OCI-LY7 (cell line): ENCODE results near the gene USO1. TPM values are rescaled to one million over a fixed set of nuclear protein-coding genes. Genes with fewer than 3 reads are reported as not detected.
A peak's percentile ranks its signal among the peaks of the same experiment; 100 is the strongest.

Source experiments
- BruUV-seq: library from RNA; stranded (reverse); fragments of 400-500 nt; replicated peaks from 2 replicates; lab custom pipeline; 2021; lab: Mats Ljungman, UMichigan
- CTCF ChIA-PET: fragments of 300-600 bp; sonication (Branson Sonifier 250); formaldehyde crosslinking; loops from one replicate; lab custom pipeline; 2022; ENCODE audit warnings: antibody characterized with exemption; ENCODE audit not compliant: unreplicated experiment; lab: Charles Lee
- POLR2A ChIA-PET: fragments of 300-600 bp; sonication (Branson Sonifier 250); formaldehyde crosslinking; loops from one replicate; lab custom pipeline; 2022; ENCODE audit warnings: antibody characterized with exemption; lab: Charles Lee
- DNase-seq: peaks from one replicate; pipeline ENCODE4 v3.0.0-alpha.2; 2015; ENCODE audit warnings: low spot score
- H2AFZ ChIP-seq: fragments of 200-600 bp; sonication (generic), shearing (Covaris generic); 2 replicates; pipeline ENCODE4 v1.6.1; 2014; ENCODE audit warnings: mild to moderate bottlenecking, antibody characterized with exemption, low read length, moderate library complexity
- H3K27ac ChIP-seq: fragments of 200-600 bp; sonication (generic); 2 replicates; pipeline ENCODE4 v1.5.1; 2014; ENCODE audit warnings: mixed run types, low read depth, mild to moderate bottlenecking, moderate library complexity, low read length, inconsistent platforms; ENCODE audit not compliant: poor library complexity, severe bottlenecking
- H3K36me3 ChIP-seq: fragments of 200-600 bp; sonication (generic); 2 replicates; pipeline ENCODE4 v1.6.1; 2014; ENCODE audit warnings: mild to moderate bottlenecking, antibody characterized with exemption, low read length, moderate library complexity, mixed read lengths; ENCODE audit not compliant: insufficient read depth
- H3K4me1 ChIP-seq: fragments of 200-600 bp; sonication (generic); 2 replicates; pipeline ENCODE4 v1.5.1; 2014; ENCODE audit warnings: mild to moderate bottlenecking, low read length; ENCODE audit not compliant: insufficient read depth, poor library complexity, severe bottlenecking
- H3K4me2 ChIP-seq: fragments of 200-600 bp; sonication (generic); 2 replicates; pipeline ENCODE4 v1.6.1; 2014; ENCODE audit warnings: mild to moderate bottlenecking, low read length
- H3K4me3 ChIP-seq: fragments of 200-600 bp; sonication (generic); 2 replicates; pipeline ENCODE4 v1.5.1; 2014; ENCODE audit warnings: mild to moderate bottlenecking, low read depth, low read length; ENCODE audit not compliant: poor library complexity, severe bottlenecking
- H3K79me2 ChIP-seq: fragments of 200-600 bp; sonication (generic); 2 replicates; pipeline ENCODE4 v1.6.1; 2016; ENCODE audit warnings: low read depth, mild to moderate bottlenecking, low read length, moderate library complexity, mixed read lengths; ENCODE audit not compliant: insufficient read depth
- H3K9me2 ChIP-seq: fragments of 200-600 bp; sonication (generic); 2 replicates; pipeline ENCODE4 v1.6.1; 2016; ENCODE audit warnings: mild to moderate bottlenecking, low read length, mixed read lengths; ENCODE audit not compliant: insufficient read depth
- H3K9me3 ChIP-seq: fragments of 200-600 bp; sonication (generic); 2 replicates; pipeline ENCODE4 v1.6.1; 2014; ENCODE audit warnings: mild to moderate bottlenecking, mixed run types, low read length, mixed read lengths
- H4K20me1 ChIP-seq: fragments of 200-600 bp; sonication (generic); 2 replicates; pipeline ENCODE4 v1.6.1; 2014; ENCODE audit warnings: mild to moderate bottlenecking, antibody characterized with exemption, low read length, moderate library complexity, mixed read lengths; ENCODE audit not compliant: insufficient read depth
- CTCF ChIP-seq: fragments of 200-600 bp; sonication (generic); conservative IDR thresholded peaks from 2 replicates; pipeline ENCODE4 v1.5.1; 2014; ENCODE audit warnings: mild to moderate bottlenecking, antibody characterized with exemption, low read length, moderate library complexity, mixed read lengths
- EZH2phosphoT487 ChIP-seq: fragments of 200-600 bp; sonication (generic); IDR thresholded peaks from 2 replicates; pipeline ENCODE4 v1.6.1; 2018; ENCODE audit warnings: low read depth, borderline replicate concordance, mild to moderate bottlenecking, mixed run types, antibody characterized with exemption, low read length, moderate library complexity, mixed read lengths
- intact Hi-C: fragments of 100-400 bp; cut with micrococcal nuclease; formaldehyde crosslinking; loops from one replicate; pipeline ENCODE4 v1.10.0; 2022; ENCODE audit not compliant: unreplicated experiment
- total RNA-seq, 2 experiments: library from RNA; depleted of rRNA in 1 of 2; stranded (reverse); fragments of >200 nt in 1 of 2; shearing (Covaris generic) in 1 of 2; gene quantifications; 2 replicates each; pipeline ENCODE4 v1.2.3, GENCODE V29; 2014 to 2022

Gene USO1
- total RNA-seq, 2 experiments from 2014 or later, result 38.0 to 54.6 TPM

GRCh38 chr4:75726577-75726976 is 2.2 kb downstream of the USO1 start:
- no TSS peak for BruUV-seq
- H4K20me1 ChIP-seq, result peaks cover 5% of the 10 kb centered on the region; the same call in 1 of the 2 replicates
- H3K4me3 ChIP-seq, result peak overlapping the region; percentile 84
- no peak overlapping the region for H2AFZ ChIP-seq
- no peaks in the 10 kb centered on the region for H3K9me3 ChIP-seq
- POLR2A ChIA-PET, result interaction anchor here (0.7 to 4.0 kb wide), 10 partner anchors 14 to 212 kb away, joined by 3 to 26 read pairs (median 4); partner anchors contain the start of gene G3BP2
- CTCF ChIA-PET, result no interaction called here
- DNase-seq, result no peak
- H3K36me3 ChIP-seq, result no peaks in the 10 kb centered on the region
- intact Hi-C loops, result no loop called here
- H3K4me1 ChIP-seq, result peaks cover 38% of the 10 kb centered on the region
- peak overlapping the region; percentile 80 for H3K4me2 ChIP-seq
- no peaks in the 10 kb centered on the region for H3K9me2 ChIP-seq
- H3K79me2 ChIP-seq, result peaks cover 64% of the 10 kb centered on the region
- no peak overlapping the region for H3K27ac ChIP-seq
- TF ChIP-seq EZH2phosphoT487, result no peak
- no peak for TF ChIP-seq CTCF

GRCh38 chr4:75727073-75727472 is 2.7 kb downstream of the USO1 start:
- no peak overlapping the region for H2AFZ ChIP-seq
- peak overlapping the region; percentile 84 for H3K4me3 ChIP-seq
- H4K20me1 ChIP-seq, result peaks cover 5% of the 10 kb centered on the region; the same call in 1 of the 2 replicates
- H3K4me2 ChIP-seq, result peak overlapping the region; percentile 80
- intact Hi-C loops, result no loop called here
- ChIA-PET POLR2A (interaction anchor here (0.6 to 4.0 kb wide), 11 partner anchors 13 to 332 kb away, joined by 3 to 26 read pairs (median 5); partner anchors contain the start of gene G3BP2), CTCF (no interaction called here)
- H3K79me2 ChIP-seq, result peaks cover 69% of the 10 kb centered on the region
- H3K9me2 ChIP-seq, result no peaks in the 10 kb centered on the region
- DNase-seq, result no peak
- TF ChIP-seq EZH2phosphoT487 (no peak), CTCF (no peak)
- H3K4me1 ChIP-seq, result peaks cover 38% of the 10 kb centered on the region
- no peak overlapping the region for H3K27ac ChIP-seq
- no peaks in the 10 kb centered on the region for H3K36me3 ChIP-seq
- no peaks in the 10 kb centered on the region for H3K9me3 ChIP-seq
- BruUV-seq, result no TSS peak

GRCh38 chr4:75729836-75730235 is 5.5 kb downstream of the USO1 start:
- intact Hi-C loops, result no loop called here
- DNase-seq, result no peak
- ChIA-PET CTCF (no interaction called here), POLR2A (no interaction called here)
- no peaks in the 10 kb centered on the region for H3K9me3 ChIP-seq
- peaks cover 25% of the 10 kb centered on the region for H3K4me1 ChIP-seq
- TF ChIP-seq CTCF (no peak), EZH2phosphoT487 (no peak)
- no peak overlapping the region for H3K4me3 ChIP-seq
- BruUV-seq, result no TSS peak
- no peak overlapping the region for H2AFZ ChIP-seq
- H4K20me1 ChIP-seq, result peaks cover 5% of the 10 kb centered on the region; the same call in 1 of the 2 replicates
- H3K79me2 ChIP-seq, result peaks cover 67% of the 10 kb centered on the region
- peaks cover 5% of the 10 kb centered on the region for H3K36me3 ChIP-seq
- no peak overlapping the region; the same call in 1 of the 2 replicates for H3K4me2 ChIP-seq
- H3K27ac ChIP-seq, result no peak overlapping the region
- H3K9me2 ChIP-seq, result no peaks in the 10 kb centered on the region
